ENCODE data around the gene SCRN2. TPM values are rescaled to one million over a fixed set of nuclear protein-coding genes. Genes with fewer than 3 reads are reported as not detected.

SCRN2 gene
- total and polyA plus RNA-seq, 2 of the 8 experiments (the other 6 are each of a cell fraction or from before 2014, with no cell fraction given), result 24.4 to 42.3 TPM

DNA sequence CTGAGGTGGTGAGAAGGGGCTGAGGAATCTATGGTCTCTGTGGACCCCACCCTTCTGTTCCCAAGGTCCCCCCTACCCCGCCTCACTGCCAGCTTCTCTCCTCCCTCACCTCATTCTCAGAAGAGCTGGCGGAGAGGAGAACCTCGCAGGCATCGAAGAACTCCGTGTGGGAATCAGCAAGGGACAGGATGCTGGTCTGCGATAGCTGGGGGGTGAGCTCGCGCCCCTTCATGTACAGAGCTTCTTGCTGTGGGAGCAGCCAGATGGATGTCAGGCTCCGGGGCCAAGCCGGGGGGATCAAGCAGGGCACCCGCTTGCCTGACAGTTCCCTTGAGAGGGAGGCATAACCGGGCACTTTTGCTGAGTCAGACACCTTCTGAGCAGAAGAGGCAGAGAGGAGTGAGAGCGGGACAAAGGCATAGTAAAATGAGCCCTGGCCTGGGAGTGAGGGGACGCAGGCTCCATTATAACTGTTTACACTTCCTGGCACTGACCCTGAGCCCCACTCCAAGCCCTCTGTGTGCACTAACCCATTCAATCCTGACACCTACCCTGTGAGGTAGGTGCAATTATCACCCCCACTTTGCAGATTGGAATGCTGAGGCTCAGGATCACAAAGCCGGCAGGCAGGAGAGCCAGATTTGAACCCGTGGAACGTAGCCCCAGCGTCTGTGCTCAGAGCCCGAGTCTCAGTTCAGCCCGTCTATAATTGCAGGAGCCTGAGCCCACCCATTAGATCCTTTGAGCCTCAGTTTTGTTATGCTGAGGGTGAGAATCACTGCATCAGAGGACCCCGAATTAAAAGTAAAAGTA is 25.8 kb downstream of the SCRN2 start:
- Histone ChIP-seq H3K56ac (replicated peaks; ENCODE audit: insufficient read length, low read depth, low read length) (no peak overlapping the region), H2BK20ac (ENCODE audit: low read length) (no peak overlapping the region), H3K14ac (ENCODE audit: insufficient read length) (no peak overlapping the region), H3K9ac (replicated peaks in 1 of 4; ENCODE audit: extremely low read depth in 1 of 4, low read depth in 3 of 4, low read length in 3 of 4) (no peak overlapping the region), H3K4me1 (replicated peaks in 1 of 4; ENCODE audit: control insufficient read depth in 3 of 4, insufficient read depth in 4 of 4, low read length in 3 of 4) (no peaks in the 10 kb centered on the region; a peak in 1 of 7 replicates), H3K4me2 (ENCODE audit: insufficient read depth in 1 of 2, low read depth in 2 of 2, low read length in 2 of 2) (no peak overlapping the region), H3K79me2 (ENCODE audit: control insufficient read depth in 1 of 2, insufficient read depth in 2 of 2, low read length in 2 of 2) (no peaks in the 10 kb centered on the region), H2BK5ac (ENCODE audit: low read depth, low read length) (no peak overlapping the region), H2BK12ac (ENCODE audit: low read depth, low read length) (no peak overlapping the region), H4K20me1 (replicated peaks in 1 of 2; ENCODE audit: control insufficient read depth in 1 of 2, insufficient read depth in 2 of 2, low read length in 2 of 2) (peaks cover 0 to 3% of the 10 kb centered on the region in 2 experiments), H3K9me3 (ENCODE audit: insufficient read depth in 2 of 2, low read depth in 1 of 2, low read length in 1 of 2) (no peaks in the 10 kb centered on the region), H3K27ac (ENCODE audit: low read depth, low read length) (no peak overlapping the region), H3K4ac (replicated peaks; ENCODE audit: insufficient read length, low read depth, low read length) (no peak overlapping the region), H3K23ac (ENCODE audit: insufficient read length) (no peak overlapping the region), H2AFZ (ENCODE audit: low read length) (no peak overlapping the region), H3K36me3 (ENCODE audit: control insufficient read depth in 2 of 4, insufficient read depth in 4 of 4, low read length in 3 of 4) (no peaks in the 10 kb centered on the region; a peak in 1 of 8 replicates), H2AK5ac (ENCODE audit: low read depth, low read length) (no peak overlapping the region), H3K23me2 (ENCODE audit: low read depth, low read length) (no peaks in the 10 kb centered on the region), H4K91ac (replicated peaks; ENCODE audit: insufficient read length, low read length) (no peak overlapping the region), H4K5ac (ENCODE audit: insufficient read length, low read depth, low read length) (no peak overlapping the region), H2BK120ac (replicated peaks; ENCODE audit: low read depth, low read length) (no peak overlapping the region), H3K18ac (ENCODE audit: extremely low read depth, low read length) (no peak overlapping the region), H3K4me3 (ENCODE audit: extremely low read depth in 1 of 4, insufficient read depth in 2 of 4, low read depth in 3 of 4, low read length in 4 of 4) (no peak overlapping the region), H2BK15ac (ENCODE audit: low read length) (no peak overlapping the region), H3K27me3 (replicated peaks in 1 of 4; ENCODE audit: control insufficient read depth in 3 of 4, extremely low read depth in 1 of 4, insufficient read depth in 3 of 4, low read length in 3 of 4) (no peaks in the 10 kb centered on the region), H4K8ac (ENCODE audit: extremely low read depth, insufficient read depth, low read length) (no peak overlapping the region), H3K79me1 (ENCODE audit: low read depth, low read length) (no peaks in the 10 kb centered on the region; the same call in none of the 2 replicates)
- POLR2A ChIA-PET (ENCODE audit: partially characterized antibody), result interaction anchor here (0.5 to 0.8 kb wide), 2 partner anchors 14 to 527 kb away, joined by 3 read pairs; no protein-coding TSS in a partner anchor
- CTCF ChIA-PET (ENCODE audit: partially characterized antibody), result interaction anchor here (0.7 to 1.4 kb wide), 5 partner anchors 11 to 72 kb away, joined by 3 to 4 read pairs (median 3); no protein-coding TSS in a partner anchor
- WGBS, 2 experiments (ENCODE audit: extremely low coverage in 1 of 2, insufficient coverage in 1 of 2, insufficient read length in 1 of 2, insufficient replicate concordance in 2 of 2, low coverage in 1 of 2, low lambda C conversion rate in 2 of 2, missing lambda C conversion rate in 1 of 2), result 90% methylated on average over 21 of the region's 21 CpGs; no CpG with 5 or more reads in 1 of the 2 experiments
- DNase-seq (ENCODE audit: low read depth in 1 of 2, low spot score in 2 of 2) (no peak), FAIRE-seq (no peak)
- TF ChIP-seq, protein P1, sequence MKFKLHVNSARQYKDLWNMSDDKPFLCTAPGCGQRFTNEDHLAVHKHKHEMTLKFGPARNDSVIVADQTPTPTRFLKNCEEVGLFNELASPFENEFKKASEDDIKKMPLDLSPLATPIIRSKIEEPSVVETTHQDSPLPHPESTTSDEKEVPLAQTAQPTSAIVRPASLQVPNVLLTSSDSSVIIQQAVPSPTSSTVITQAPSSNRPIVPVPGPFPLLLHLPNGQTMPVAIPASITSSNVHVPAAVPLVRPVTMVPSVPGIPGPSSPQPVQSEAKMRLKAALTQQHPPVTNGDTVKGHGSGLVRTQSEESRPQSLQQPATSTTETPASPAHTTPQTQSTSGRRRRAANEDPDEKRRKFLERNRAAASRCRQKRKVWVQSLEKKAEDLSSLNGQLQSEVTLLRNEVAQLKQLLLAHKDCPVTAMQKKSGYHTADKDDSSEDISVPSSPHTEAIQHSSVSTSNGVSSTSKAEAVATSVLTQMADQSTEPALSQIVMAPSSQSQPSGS (IDR thresholded peaks at IDR 0.05; ENCODE audit: low read length), result no peak
- TF ChIP-seq CHD2 (IDR thresholded peaks at IDR 0.05; ENCODE audit: low read length) (no peak), POLR2A (IDR thresholded peaks at IDR 0.05; ENCODE audit: control extremely low read depth in 1 of 2, low read depth in 2 of 2, low read length in 2 of 2) (no peak), KDM4A (IDR thresholded peaks at IDR 0.05; ENCODE audit: low read depth, low read length, severe bottlenecking) (no peak), HDAC2 (IDR thresholded peaks at IDR 0.05; ENCODE audit: borderline replicate concordance in 1 of 2, low read depth in 2 of 2, low read length in 2 of 2) (no peak), TAF7 (optimal IDR thresholded peaks at IDR 0.05; ENCODE audit: borderline replicate concordance, low read depth, low read length) (no peak)
- TF ChIP-seq, protein P2, sequence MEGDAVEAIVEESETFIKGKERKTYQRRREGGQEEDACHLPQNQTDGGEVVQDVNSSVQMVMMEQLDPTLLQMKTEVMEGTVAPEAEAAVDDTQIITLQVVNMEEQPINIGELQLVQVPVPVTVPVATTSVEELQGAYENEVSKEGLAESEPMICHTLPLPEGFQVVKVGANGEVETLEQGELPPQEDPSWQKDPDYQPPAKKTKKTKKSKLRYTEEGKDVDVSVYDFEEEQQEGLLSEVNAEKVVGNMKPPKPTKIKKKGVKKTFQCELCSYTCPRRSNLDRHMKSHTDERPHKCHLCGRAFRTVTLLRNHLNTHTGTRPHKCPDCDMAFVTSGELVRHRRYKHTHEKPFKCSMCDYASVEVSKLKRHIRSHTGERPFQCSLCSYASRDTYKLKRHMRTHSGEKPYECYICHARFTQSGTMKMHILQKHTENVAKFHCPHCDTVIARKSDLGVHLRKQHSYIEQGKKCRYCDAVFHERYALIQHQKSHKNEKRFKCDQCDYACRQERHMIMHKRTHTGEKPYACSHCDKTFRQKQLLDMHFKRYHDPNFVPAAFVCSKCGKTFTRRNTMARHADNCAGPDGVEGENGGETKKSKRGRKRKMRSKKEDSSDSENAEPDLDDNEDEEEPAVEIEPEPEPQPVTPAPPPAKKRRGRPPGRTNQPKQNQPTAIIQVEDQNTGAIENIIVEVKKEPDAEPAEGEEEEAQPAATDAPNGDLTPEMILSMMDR (IDR thresholded peaks at IDR 0.05; ENCODE audit: control extremely low read depth in 1 of 3, insufficient read depth in 1 of 3, low read depth in 1 of 3, low read length in 3 of 3), result no peak

Measured in H1 (cell line).